Activated CD4-positive, alpha-beta memory T cell treated with anti-CD3 and anti-CD28 coated beads, Interleukin-2, amount 10 ng/mL, durations not matched to agents 7 days and 5 days (primary cell): ENCODE data around the gene ANGPTL4. TPM values are rescaled to one million over a fixed set of nuclear protein-coding genes. Genes with fewer than 3 reads are reported as not detected.
"Not testable (repeated sequence)": the region's sequence is repeated elsewhere in the genome, so short reads cannot be mapped to it uniquely, and the experiment has no call there.

Experiments used
- CTCF ChIA-PET: fragments of 350-600 bp; sonication (Branson Sonifier 250); formaldehyde crosslinking; loops from one replicate; lab custom pipeline; 2021; ENCODE audit warnings: antibody characterized with exemption, inconsistent platforms; lab: Charles Lee
- POLR2A ChIA-PET: fragments of 350-600 bp; sonication (Branson Sonifier 250); formaldehyde crosslinking; loops from one replicate; lab custom pipeline; 2021; ENCODE audit warnings: antibody characterized with exemption; lab: Charles Lee
- DNase-seq: peaks from one replicate; pipeline ENCODE4 v3.0.0-alpha.2; 2020
- H3K27ac Mint-ChIP-seq: one replicate; pipeline ENCODE4 v1.8.0; 2021; ENCODE audit warnings: mild to moderate bottlenecking, mixed read lengths
- H3K27me3 Mint-ChIP-seq: one replicate; pipeline ENCODE4 v1.8.0; 2021; ENCODE audit warnings: mixed read lengths
- H3K36me3 Mint-ChIP-seq: one replicate; pipeline ENCODE4 v1.8.0; 2021; ENCODE audit warnings: low read depth, mixed read lengths
- H3K4me1 Mint-ChIP-seq: one replicate; pipeline ENCODE4 v1.8.0; 2021; ENCODE audit warnings: mixed read lengths
- H3K4me3 Mint-ChIP-seq: one replicate; pipeline ENCODE4 v1.8.0; 2021; ENCODE audit warnings: mild to moderate bottlenecking, mixed read lengths
- H3K9me3 Mint-ChIP-seq: one replicate; pipeline ENCODE4 v1.8.0; 2021; ENCODE audit warnings: mixed read lengths
- total RNA-seq, 2 experiments: library from RNA; stranded (reverse); gene quantifications; one replicate each; pipeline ENCODE4 v1.2.3, GENCODE V29; 2021

ANGPTL4 gene
- total RNA-seq, 2 experiments from 2014 or later, result 1.2 to 1.4 TPM

GRCh38 chr19:8397746-8398310 lies 33.9 kb downstream of the ANGPTL4 start:
- Mint-ChIP-seq H3K4me3 (no peak overlapping the region), H3K27me3 (no peaks in the 10 kb centered on the region), H3K27ac (no peak overlapping the region), H3K36me3 (peaks cover 5% of the 10 kb centered on the region), H3K4me1 (peaks cover 21% of the 10 kb centered on the region), H3K9me3 (no peaks in the 10 kb centered on the region)
- ChIA-PET POLR2A (interaction anchor here (1.1 to 1.5 kb wide), 2 partner anchors 44 to 77 kb away, joined by 3 to 4 read pairs; partner anchors contain the start of genes NDUFA7 and RPS28), CTCF (interaction anchor here (1.1 to 2.6 kb wide), 3 partner anchors 15 to 44 kb away, joined by 3 to 16 read pairs (median 6); partner anchors contain the start of gene MARCHF2)
- DNase-seq, result no peak

GRCh38 chr19:8398311-8398771 lies 34.4 kb downstream of the ANGPTL4 start:
- no peak overlapping the region for H3K4me3 Mint-ChIP-seq
- H3K4me1 Mint-ChIP-seq, result peaks cover 18% of the 10 kb centered on the region
- no peaks in the 10 kb centered on the region for H3K27me3 Mint-ChIP-seq
- H3K36me3 Mint-ChIP-seq, result peaks cover 5% of the 10 kb centered on the region
- CTCF ChIA-PET, result interaction anchor here (1.1 to 2.6 kb wide), 3 partner anchors 15 to 44 kb away, joined by 3 to 16 read pairs (median 6); partner anchors contain the start of gene MARCHF2
- DNase-seq, result no peak
- POLR2A ChIA-PET, result interaction anchor here (1.1 to 1.5 kb wide), 2 partner anchors 44 to 77 kb away, joined by 3 to 4 read pairs; partner anchors contain the start of genes NDUFA7 and RPS28
- no peaks in the 10 kb centered on the region for H3K9me3 Mint-ChIP-seq
- no peak overlapping the region for H3K27ac Mint-ChIP-seq

- no peak overlapping the region for H3K27ac Mint-ChIP-seq
- H3K9me3 Mint-ChIP-seq, result no peaks in the 10 kb centered on the region
- ChIA-PET CTCF (no interaction called here), POLR2A (no interaction called here)
- no peaks in the 10 kb centered on the region for H3K27me3 Mint-ChIP-seq
- no peak for DNase-seq
- peaks cover 12% of the 10 kb centered on the region for H3K36me3 Mint-ChIP-seq
- peaks cover 17% of the 10 kb centered on the region for H3K4me1 Mint-ChIP-seq
- H3K4me3 Mint-ChIP-seq, result no peak overlapping the region
These were observed 35.8 kb downstream of the ANGPTL4 start for GRCh38 chr19:8399681-8400188.

GRCh38 chr19:8401981-8402411 lies 38.0 kb downstream of the ANGPTL4 start:
- H3K27ac Mint-ChIP-seq, result no peak overlapping the region
- H3K9me3 Mint-ChIP-seq, result no peaks in the 10 kb centered on the region
- H3K4me1 Mint-ChIP-seq, result peaks cover 5% of the 10 kb centered on the region
- no peaks in the 10 kb centered on the region for H3K27me3 Mint-ChIP-seq
- ChIA-PET POLR2A (no interaction called here), CTCF (no interaction called here)
- no peak overlapping the region for H3K4me3 Mint-ChIP-seq
- DNase-seq, result no peak
- H3K36me3 Mint-ChIP-seq, result peaks cover 15% of the 10 kb centered on the region

GRCh38 chr19:8403098-8403819 lies 39.3 kb downstream of the ANGPTL4 start:
- ChIA-PET POLR2A (no interaction called here), CTCF (no interaction called here)
- Mint-ChIP-seq H3K4me3 (no peak overlapping the region), H3K4me1 (no peaks in the 10 kb centered on the region), H3K36me3 (peaks cover 15% of the 10 kb centered on the region), H3K27me3 (no peaks in the 10 kb centered on the region), H3K9me3 (no peaks in the 10 kb centered on the region), H3K27ac (no peak overlapping the region)
- DNase-seq, result no peak

GRCh38 chr19:8403820-8404109 lies 39.8 kb downstream of the ANGPTL4 start:
- Mint-ChIP-seq H3K36me3 (peaks cover 15% of the 10 kb centered on the region), H3K4me1 (no peaks in the 10 kb centered on the region), H3K27ac (no peak overlapping the region), H3K27me3 (no peaks in the 10 kb centered on the region), H3K4me3 (no peak overlapping the region), H3K9me3 (no peaks in the 10 kb centered on the region)
- DNase-seq, result no peak
- POLR2A ChIA-PET, result no interaction called here
- CTCF ChIA-PET, result no interaction called here

- H3K36me3 Mint-ChIP-seq, result peaks cover 15% of the 10 kb centered on the region
These were observed 40.6 kb downstream of the ANGPTL4 start for GRCh38 chr19:8404391-8405151.

GRCh38 chr19:8410718-8411117 lies 46.8 kb downstream of the ANGPTL4 start:
- not testable (repeated sequence) for H3K36me3 Mint-ChIP-seq

More at GRCh38 chr19:8404391-8405151, 40.6 kb downstream of the ANGPTL4 start:
- Mint-ChIP-seq H3K27ac (no peak overlapping the region), H3K27me3 (no peaks in the 10 kb centered on the region), H3K4me1 (no peaks in the 10 kb centered on the region), H3K4me3 (no peak overlapping the region), H3K9me3 (no peaks in the 10 kb centered on the region)
- ChIA-PET POLR2A (no interaction called here), CTCF (no interaction called here)
- no peak for DNase-seq

GRCh38 chr19:8412783-8413628 lies 49.1 kb downstream of the ANGPTL4 start, which contains the start of gene MARCHF2:
Gene MARCHF2, plus strand, starts transcription at chr19:8413305. Its CDS starts 8,536 bp downstream, at chr19:8421841.
- Mint-ChIP-seq H3K27me3 (no peaks in the 10 kb centered on the region), H3K4me3 (peak within 1 kb of the TSS; percentile 58), H3K27ac (no peak within 1 kb of the TSS), H3K4me1 (peaks cover 10% of the 10 kb centered on the region), H3K9me3 (no peaks in the 10 kb centered on the region), H3K36me3 (no peaks in the 10 kb centered on the region)
- ChIA-PET POLR2A (interaction anchor here (1.0 to 3.8 kb wide), 13 partner anchors 23 to 203 kb away, joined by 3 to 50 read pairs (median 3); partner anchors contain the start of genes CERS4, HNRNPM, RAB11B and ZNF414), CTCF (interaction anchor here (0.5 to 3.0 kb wide), 31 partner anchors 15 to 241 kb away, joined by 3 to 24 read pairs (median 4); partner anchors contain the start of genes CD320, HNRNPM, NDUFA7 and RAB11B)
- DNase-seq, result peak; percentile 98

More at GRCh38 chr19:8410718-8411117, 46.8 kb downstream of the ANGPTL4 start:
- H3K27me3 Mint-ChIP-seq, H3K4me3 Mint-ChIP-seq, H3K9me3 Mint-ChIP-seq, POLR2A ChIA-PET, DNase-seq, H3K27ac Mint-ChIP-seq, H3K4me1 Mint-ChIP-seq: not testable (repeated sequence)
- CTCF ChIA-PET, result interaction anchor here (1.3 to 1.9 kb wide), 2 partner anchors 167 to 172 kb away, joined by 4 to 7 read pairs; partner anchors contain the start of gene MYO1F

GRCh38 chr19:8413629-8413995 lies 49.7 kb downstream of the ANGPTL4 start:
- ChIA-PET CTCF (interaction anchor here (0.7 to 3.0 kb wide), 22 partner anchors 15 to 240 kb away, joined by 3 to 24 read pairs (median 6); partner anchors contain the start of genes HNRNPM, NDUFA7, RAB11B and ZNF414), POLR2A (interaction anchor here (1.0 to 3.8 kb wide), 14 partner anchors 10 to 204 kb away, joined by 3 to 50 read pairs (median 4); partner anchors contain the start of genes CERS4, HNRNPM, RAB11B and ZNF414)
- H3K27me3 Mint-ChIP-seq, result no peaks in the 10 kb centered on the region
- no peak for DNase-seq
- peaks cover 10% of the 10 kb centered on the region for H3K4me1 Mint-ChIP-seq
- H3K36me3 Mint-ChIP-seq, result no peaks in the 10 kb centered on the region
- H3K4me3 Mint-ChIP-seq, result peak overlapping the region; percentile 58
- no peaks in the 10 kb centered on the region for H3K9me3 Mint-ChIP-seq
- no peak overlapping the region for H3K27ac Mint-ChIP-seq

GRCh38 chr19:8416796-8417195 lies 52.8 kb downstream of the ANGPTL4 start:
- no peak overlapping the region for H3K27ac Mint-ChIP-seq
- H3K27me3 Mint-ChIP-seq, result no peaks in the 10 kb centered on the region
- H3K4me1 Mint-ChIP-seq, result peaks cover 6% of the 10 kb centered on the region
- ChIA-PET POLR2A (interaction anchor here (0.6 to 0.9 kb wide), 3 partner anchors 28 to 1816 kb away, joined by 3 to 4 read pairs (median 4); partner anchors contain the start of gene HNRNPM), CTCF (no interaction called here)
- no peaks in the 10 kb centered on the region for H3K9me3 Mint-ChIP-seq
- DNase-seq, result no peak
- no peaks in the 10 kb centered on the region for H3K36me3 Mint-ChIP-seq
- H3K4me3 Mint-ChIP-seq, result no peak overlapping the region
